SU-DHL-6 (cell line): ENCODE data around the gene BEAN1.

Source experiments
- H2AFZ ChIP-seq: fragments of 200-600 bp; sonication (generic); 2 replicates; pipeline ENCODE4 v1.6.1; 2014; ENCODE audit warnings: low read depth, mild to moderate bottlenecking, moderate library complexity, mixed read lengths, antibody characterized with exemption, low read length; ENCODE audit not compliant: severe bottlenecking
- H3F3A ChIP-seq: fragments of 200-600 bp; shearing (Covaris generic); 2 replicates; pipeline ENCODE4 v1.6.0; 2016; ENCODE audit warnings: antibody characterized with exemption, mild to moderate bottlenecking; ENCODE audit not compliant: insufficient read depth
- H3K27ac ChIP-seq: fragments of 200-600 bp; sonication (generic); 2 replicates; pipeline ENCODE4 v1.5.1; 2016; ENCODE audit warnings: low read depth, mild to moderate bottlenecking, low read length, moderate library complexity, mixed read lengths
- H3K27me3 ChIP-seq: fragments of 200-600 bp; sonication (generic), shearing (Covaris generic); 2 replicates; pipeline ENCODE4 v1.6.0; 2014; ENCODE audit warnings: mild to moderate bottlenecking, low read length
- H3K36me3 ChIP-seq: fragments of 200-600 bp; sonication (generic); 2 replicates; pipeline ENCODE4 v1.6.1; 2014; ENCODE audit warnings: mild to moderate bottlenecking, low read length, mixed read lengths
- H3K4me2 ChIP-seq: fragments of 300-600, 200-600 bp; shearing (Covaris generic), sonication (generic); 2 replicates; pipeline ENCODE4 v1.6.0; 2014; ENCODE audit warnings: low read length, low read depth, mild to moderate bottlenecking; ENCODE audit not compliant: poor library complexity, severe bottlenecking
- H3K4me3 ChIP-seq: fragments of 200-600 bp; sonication (generic); 2 replicates; pipeline ENCODE4 v1.5.1; 2014; ENCODE audit warnings: antibody characterized with exemption, low read length, mild to moderate bottlenecking, mixed read lengths; ENCODE audit not compliant: insufficient read depth, poor library complexity, severe bottlenecking
- H3K79me2 ChIP-seq: fragments of 200-600 bp; sonication (generic); 2 replicates; pipeline ENCODE4 v1.6.1; 2014; ENCODE audit warnings: mild to moderate bottlenecking, low read length, moderate library complexity; ENCODE audit not compliant: insufficient read depth
- H3K9ac ChIP-seq: fragments of 200-600 bp; sonication (generic); 2 replicates; pipeline ENCODE4 v1.7.0; 2014; ENCODE audit warnings: mild to moderate bottlenecking, low read length
- H3K9me2 ChIP-seq: fragments of 200-600 bp; sonication (generic); replicated peaks from 2 replicates; pipeline ENCODE4 v1.6.1; 2014; ENCODE audit warnings: low read length; ENCODE audit not compliant: insufficient read depth
- H3K9me3 ChIP-seq: fragments of 200-600 bp; sonication (generic); 2 replicates; pipeline ENCODE4 v1.6.1; 2014; ENCODE audit warnings: low read length, mixed read lengths; ENCODE audit not compliant: insufficient read depth
- H4K20me1 ChIP-seq: fragments of 200-600 bp; sonication (generic); 2 replicates; pipeline ENCODE4 v1.6.1; 2014; ENCODE audit warnings: low read depth, mild to moderate bottlenecking, antibody characterized with exemption, low read length, moderate library complexity, mixed read lengths
- EZH2phosphoT487 ChIP-seq: fragments of 200-600 bp; sonication (generic), shearing (Covaris generic); conservative IDR thresholded peaks from 2 replicates; pipeline ENCODE4 v1.6.1; 2018; ENCODE audit warnings: mild to moderate bottlenecking, antibody characterized with exemption, low read length, moderate library complexity, mixed read lengths
- TF ChIP-seq, protein P1 (sequence below): fragments of 200-600 bp; sonication (generic); IDR thresholded peaks from one replicate; pipeline ENCODE4 v1.5.1; 2017; ENCODE audit warnings: antibody characterized with exemption, mild to moderate bottlenecking, low read length, moderate library complexity; ENCODE audit not compliant: insufficient read depth, poor library complexity, severe bottlenecking

Gene BEAN1

DNA sequence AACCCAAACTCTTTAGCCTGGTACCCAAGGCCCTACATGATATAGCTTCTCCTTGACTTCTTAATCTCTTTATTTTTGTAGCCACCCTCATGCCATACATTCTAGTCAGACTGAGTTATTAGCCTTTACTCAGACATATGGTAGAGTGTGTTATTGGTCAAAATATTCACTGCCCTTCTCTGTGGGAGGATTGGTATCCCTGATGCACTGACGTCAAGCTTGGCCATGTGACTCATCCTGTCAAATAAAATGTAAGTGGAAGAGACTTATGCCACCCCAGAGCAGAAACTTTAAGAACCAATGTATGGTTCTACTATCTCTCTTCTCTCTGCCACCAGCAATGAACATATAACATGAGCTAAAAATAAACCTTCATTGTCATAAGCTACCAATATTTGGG lies 12.2 kb upstream of the BEAN1 start:
- H3K9ac ChIP-seq, result no peak overlapping the region
- H3K27me3 ChIP-seq, result no peaks in the 10 kb centered on the region
- no peaks in the 10 kb centered on the region for H3K36me3 ChIP-seq
- no peak overlapping the region for H3K27ac ChIP-seq
- no peaks in the 10 kb centered on the region for H3K79me2 ChIP-seq
- no peaks in the 10 kb centered on the region for H3K9me2 ChIP-seq
- TF ChIP-seq, protein P1, sequence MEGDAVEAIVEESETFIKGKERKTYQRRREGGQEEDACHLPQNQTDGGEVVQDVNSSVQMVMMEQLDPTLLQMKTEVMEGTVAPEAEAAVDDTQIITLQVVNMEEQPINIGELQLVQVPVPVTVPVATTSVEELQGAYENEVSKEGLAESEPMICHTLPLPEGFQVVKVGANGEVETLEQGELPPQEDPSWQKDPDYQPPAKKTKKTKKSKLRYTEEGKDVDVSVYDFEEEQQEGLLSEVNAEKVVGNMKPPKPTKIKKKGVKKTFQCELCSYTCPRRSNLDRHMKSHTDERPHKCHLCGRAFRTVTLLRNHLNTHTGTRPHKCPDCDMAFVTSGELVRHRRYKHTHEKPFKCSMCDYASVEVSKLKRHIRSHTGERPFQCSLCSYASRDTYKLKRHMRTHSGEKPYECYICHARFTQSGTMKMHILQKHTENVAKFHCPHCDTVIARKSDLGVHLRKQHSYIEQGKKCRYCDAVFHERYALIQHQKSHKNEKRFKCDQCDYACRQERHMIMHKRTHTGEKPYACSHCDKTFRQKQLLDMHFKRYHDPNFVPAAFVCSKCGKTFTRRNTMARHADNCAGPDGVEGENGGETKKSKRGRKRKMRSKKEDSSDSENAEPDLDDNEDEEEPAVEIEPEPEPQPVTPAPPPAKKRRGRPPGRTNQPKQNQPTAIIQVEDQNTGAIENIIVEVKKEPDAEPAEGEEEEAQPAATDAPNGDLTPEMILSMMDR, result no peak
- no peak for TF ChIP-seq EZH2phosphoT487
- H2AFZ ChIP-seq, result no peak overlapping the region
- H3K4me2 ChIP-seq, result no peak overlapping the region
- H4K20me1 ChIP-seq, result no peaks in the 10 kb centered on the region
- H3K9me3 ChIP-seq, result no peaks in the 10 kb centered on the region
- no peaks in the 10 kb centered on the region for H3F3A ChIP-seq
- no peak overlapping the region for H3K4me3 ChIP-seq

DNA sequence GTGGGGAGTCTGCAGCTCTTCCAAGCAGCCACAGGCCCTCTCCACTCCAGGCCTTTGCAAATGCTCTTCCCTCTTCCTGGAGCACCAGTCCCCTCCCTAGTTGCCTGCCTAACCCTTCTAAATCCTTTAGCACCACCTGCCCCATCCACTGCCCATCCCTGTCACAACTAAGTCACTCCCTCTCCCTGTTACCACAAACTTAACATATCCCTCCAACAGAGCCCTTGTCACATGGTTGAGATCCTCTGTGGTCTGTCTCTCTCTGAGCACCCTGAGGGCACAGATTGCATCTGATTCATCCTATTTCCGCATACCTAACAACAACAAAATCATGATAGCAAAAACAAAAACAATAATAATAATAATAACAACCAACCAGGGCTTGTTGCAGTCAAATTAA lies 11.0 kb upstream of the BEAN1 start:
- Histone ChIP-seq H3K79me2 (no peaks in the 10 kb centered on the region), H4K20me1 (no peaks in the 10 kb centered on the region), H3K27me3 (no peaks in the 10 kb centered on the region), H3K9me2 (no peaks in the 10 kb centered on the region), H3K36me3 (no peaks in the 10 kb centered on the region), H3F3A (no peaks in the 10 kb centered on the region), H3K9me3 (no peaks in the 10 kb centered on the region), H3K9ac (no peak overlapping the region), H3K4me3 (no peak overlapping the region), H3K4me2 (no peak overlapping the region), H3K27ac (no peak overlapping the region), H2AFZ (no peak overlapping the region)
- TF ChIP-seq, protein P1, result no peak
- TF ChIP-seq EZH2phosphoT487, result no peak

- Histone ChIP-seq H3K4me3 (no peak overlapping the region), H3F3A (no peaks in the 10 kb centered on the region), H3K36me3 (no peaks in the 10 kb centered on the region), H3K9me3 (no peaks in the 10 kb centered on the region), H3K9ac (no peak overlapping the region), H2AFZ (no peak overlapping the region), H3K9me2 (no peaks in the 10 kb centered on the region), H3K4me2 (no peak overlapping the region), H3K79me2 (no peaks in the 10 kb centered on the region), H3K27me3 (no peaks in the 10 kb centered on the region), H4K20me1 (no peaks in the 10 kb centered on the region), H3K27ac (no peak overlapping the region)
- TF ChIP-seq EZH2phosphoT487, result no peak
- TF ChIP-seq, protein P1, result no peak
These were observed 10.0 kb upstream of the BEAN1 start for GRCh38 chr16:66416939-66417700.
